ENCODE measurements around the gene PODNL1.
A peak's percentile ranks its signal among the peaks of the same experiment; 100 is the strongest.
"Not testable (repeated sequence)": the region's sequence is repeated elsewhere in the genome, so short reads cannot be mapped to it uniquely, and the experiment has no call there.

The PODNL1 gene

DNA sequence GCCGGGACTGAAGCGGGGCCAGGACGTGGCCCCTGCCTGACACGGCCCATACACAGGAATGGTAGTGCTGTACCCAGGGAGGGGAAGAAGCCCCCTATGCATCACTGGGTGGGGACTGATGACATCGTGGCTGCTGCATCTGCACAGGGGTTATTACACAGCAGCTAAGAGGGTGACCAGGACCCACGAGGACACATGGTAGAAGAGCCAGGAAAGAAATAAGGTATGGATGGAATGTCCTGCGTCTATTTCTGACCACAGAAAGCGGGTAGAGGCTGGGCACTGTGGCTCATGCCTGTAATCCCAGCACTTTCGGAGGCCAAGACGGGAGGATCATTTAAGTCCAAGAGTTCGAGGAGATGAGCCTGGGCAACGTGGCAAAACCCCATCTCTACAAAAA, 38.2 kb upstream of the PODNL1 start:
- no peak for DNase-seq
- no peak overlapping the region for H2AFZ ChIP-seq (ENCODE audit: insufficient read depth, low read length, poor library complexity)
- no peak overlapping the region for H3K4me2 ChIP-seq (ENCODE audit: low read length)
- no peak overlapping the region for H2AK5ac ChIP-seq (ENCODE audit: low read length)
- H3K18ac ChIP-seq (ENCODE audit: low read length) = no peak overlapping the region
- no peak overlapping the region for H2BK120ac ChIP-seq (ENCODE audit: insufficient read depth, low read length, poor library complexity)
- H3K79me1 ChIP-seq (ENCODE audit: low read length) = peaks cover 4% of the 10 kb centered on the region
- H4K8ac ChIP-seq (ENCODE audit: low read depth, low read length) = no peak overlapping the region
- H3K23ac ChIP-seq (ENCODE audit: low read length) = no peak overlapping the region
- peaks cover 2% of the 10 kb centered on the region for H3K79me2 ChIP-seq (ENCODE audit: control insufficient read depth, insufficient read depth, low read length, poor library complexity)
- H3K9me3 ChIP-seq (ENCODE audit: insufficient read depth, low read depth, low read length) = peaks cover 2% of the 10 kb centered on the region
- H2BK5ac ChIP-seq (ENCODE audit: low read depth, low read length, poor library complexity) = no peak overlapping the region
- H3K14ac ChIP-seq (ENCODE audit: low read length) = no peak overlapping the region
- H3K9ac ChIP-seq (ENCODE audit: low read length) = no peak overlapping the region
- H3K4me3 ChIP-seq (ENCODE audit: low read depth, low read length) = no peak overlapping the region
- H2BK12ac ChIP-seq (ENCODE audit: low read length) = no peak overlapping the region
- H4K12ac ChIP-seq (ENCODE audit: low read depth, low read length) = no peak overlapping the region
- no peak overlapping the region for H4K91ac ChIP-seq (ENCODE audit: low read depth, low read length)
- H3K27me3 ChIP-seq (ENCODE audit: insufficient read depth, low read length) = no peaks in the 10 kb centered on the region
- peaks cover 13 to 24% of the 10 kb centered on the region in 2 experiments for H3K4me1 ChIP-seq (ENCODE audit: control insufficient read depth in 1 of 2, insufficient read depth in 2 of 2, low read length in 2 of 2)
- H3K4ac ChIP-seq (ENCODE audit: low read depth, low read length) = no peak overlapping the region
- WGBS (ENCODE audit: extremely low coverage, insufficient coverage, insufficient read length) = no CpG with 5 or more reads among the region's 12 CpGs
- H3K27ac ChIP-seq (ENCODE audit: low read depth, low read length) = no peak overlapping the region
- H3K36me3 ChIP-seq (ENCODE audit: control insufficient read depth in 1 of 2, insufficient read depth in 2 of 2, low read length in 2 of 2) = peaks cover 26 to 33% of the 10 kb centered on the region in 2 experiments

DNA sequence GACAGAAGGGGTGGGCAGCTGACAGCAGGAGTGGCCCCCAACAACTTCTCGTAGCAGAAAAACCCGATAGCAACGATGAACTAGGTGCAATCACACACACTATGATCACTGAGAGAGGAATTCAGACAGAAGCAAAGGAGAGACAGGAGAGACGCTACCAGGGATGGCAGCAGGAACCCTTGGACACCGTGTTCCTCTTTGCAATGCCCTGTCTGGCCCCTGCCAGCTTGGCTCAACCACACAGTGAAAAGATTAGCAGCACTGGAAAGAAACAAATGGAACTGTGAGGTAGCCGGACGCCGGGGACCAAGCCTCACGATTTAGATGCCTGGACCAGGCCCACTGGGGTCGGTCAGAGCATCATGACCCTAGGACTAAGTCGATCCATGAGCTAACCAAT, 37.7 kb upstream of the PODNL1 start:
- Histone ChIP-seq H3K9ac (ENCODE audit: low read length) (no peak overlapping the region), H4K91ac (ENCODE audit: low read depth, low read length) (no peak overlapping the region), H2AFZ (ENCODE audit: insufficient read depth, low read length, poor library complexity) (no peak overlapping the region), H2BK12ac (ENCODE audit: low read length) (no peak overlapping the region), H3K79me1 (ENCODE audit: low read length) (peaks cover 4% of the 10 kb centered on the region), H2BK5ac (ENCODE audit: low read depth, low read length, poor library complexity) (no peak overlapping the region), H3K4ac (ENCODE audit: low read depth, low read length) (no peak overlapping the region), H2BK120ac (ENCODE audit: insufficient read depth, low read length, poor library complexity) (no peak overlapping the region), H3K9me3 (ENCODE audit: insufficient read depth, low read depth, low read length) (peaks cover under 1% of the 10 kb centered on the region), H3K36me3 (ENCODE audit: control insufficient read depth in 1 of 2, insufficient read depth in 2 of 2, low read length in 2 of 2) (peaks cover 29 to 33% of the 10 kb centered on the region in 2 experiments), H3K4me1 (ENCODE audit: control insufficient read depth in 1 of 2, insufficient read depth in 2 of 2, low read length in 2 of 2) (peaks cover 13 to 21% of the 10 kb centered on the region in 2 experiments), H3K79me2 (ENCODE audit: control insufficient read depth, insufficient read depth, low read length, poor library complexity) (peaks cover 2% of the 10 kb centered on the region), H3K23ac (ENCODE audit: low read length) (no peak overlapping the region), H3K4me3 (ENCODE audit: low read depth, low read length) (no peak overlapping the region), H4K12ac (ENCODE audit: low read depth, low read length) (no peak overlapping the region), H3K27me3 (ENCODE audit: insufficient read depth, low read length) (no peaks in the 10 kb centered on the region), H2AK5ac (ENCODE audit: low read length) (no peak overlapping the region), H3K4me2 (ENCODE audit: low read length) (no peak overlapping the region), H3K18ac (ENCODE audit: low read length) (no peak overlapping the region), H3K27ac (ENCODE audit: low read depth, low read length) (no peak overlapping the region), H3K14ac (ENCODE audit: low read length) (no peak overlapping the region), H4K8ac (ENCODE audit: low read depth, low read length) (no peak overlapping the region)
- WGBS (ENCODE audit: extremely low coverage, insufficient coverage, insufficient read length) = no CpG with 5 or more reads among the region's 11 CpGs
- DNase-seq = no peak

DNA sequence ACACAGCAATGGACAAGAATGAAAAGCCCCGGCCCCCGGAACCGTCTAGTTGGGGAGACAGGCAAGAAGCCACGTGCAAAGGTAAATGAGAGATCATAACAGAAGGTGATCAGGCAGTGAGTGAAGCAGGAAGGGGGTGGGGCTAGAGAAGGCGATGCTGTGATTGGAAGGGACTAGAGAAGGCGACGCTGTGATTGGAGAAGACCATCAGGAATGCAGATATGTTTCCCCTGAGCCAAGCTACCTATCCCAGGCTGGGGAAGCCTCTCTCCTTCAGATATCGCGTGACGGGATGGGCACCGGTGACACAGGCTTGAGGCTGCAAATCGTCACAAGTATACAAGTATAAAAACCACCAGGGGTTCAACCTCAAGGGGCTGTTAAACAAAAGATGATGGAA, 35.9 kb upstream of the PODNL1 start:
- Histone ChIP-seq H3K18ac (ENCODE audit: low read length) (no peak overlapping the region), H3K79me2 (ENCODE audit: control insufficient read depth, insufficient read depth, low read length, poor library complexity) (peaks cover 2% of the 10 kb centered on the region), H3K4me1 (ENCODE audit: control insufficient read depth in 1 of 2, insufficient read depth in 2 of 2, low read length in 2 of 2) (peaks cover 6 to 12% of the 10 kb centered on the region in 2 experiments), H3K27ac (ENCODE audit: low read depth, low read length) (no peak overlapping the region), H3K4me2 (ENCODE audit: low read length) (peak overlapping the region; percentile 15), H2BK12ac (ENCODE audit: low read length) (no peak overlapping the region), H3K4me3 (ENCODE audit: low read depth, low read length) (no peak overlapping the region), H2BK120ac (ENCODE audit: insufficient read depth, low read length, poor library complexity) (no peak overlapping the region), H3K79me1 (ENCODE audit: low read length) (peaks cover 4% of the 10 kb centered on the region), H3K36me3 (ENCODE audit: control insufficient read depth in 1 of 2, insufficient read depth in 2 of 2, low read length in 2 of 2) (peaks cover 39 to 40% of the 10 kb centered on the region in 2 experiments), H3K27me3 (ENCODE audit: insufficient read depth, low read length) (no peaks in the 10 kb centered on the region), H3K14ac (ENCODE audit: low read length) (no peak overlapping the region), H2AK5ac (ENCODE audit: low read length) (no peak overlapping the region), H3K23ac (ENCODE audit: low read length) (no peak overlapping the region), H3K4ac (ENCODE audit: low read depth, low read length) (no peak overlapping the region), H3K9me3 (ENCODE audit: insufficient read depth, low read depth, low read length) (no peaks in the 10 kb centered on the region), H4K91ac (ENCODE audit: low read depth, low read length) (no peak overlapping the region), H2AFZ (ENCODE audit: insufficient read depth, low read length, poor library complexity) (no peak overlapping the region), H2BK5ac (ENCODE audit: low read depth, low read length, poor library complexity) (no peak overlapping the region), H3K9ac (ENCODE audit: low read length) (no peak overlapping the region), H4K8ac (ENCODE audit: low read depth, low read length) (no peak overlapping the region), H4K12ac (ENCODE audit: low read depth, low read length) (no peak overlapping the region)
- WGBS (ENCODE audit: extremely low coverage, insufficient coverage, insufficient read length) = no CpG with 5 or more reads among the region's 12 CpGs
- DNase-seq = peak; percentile 27 to 50

DNA sequence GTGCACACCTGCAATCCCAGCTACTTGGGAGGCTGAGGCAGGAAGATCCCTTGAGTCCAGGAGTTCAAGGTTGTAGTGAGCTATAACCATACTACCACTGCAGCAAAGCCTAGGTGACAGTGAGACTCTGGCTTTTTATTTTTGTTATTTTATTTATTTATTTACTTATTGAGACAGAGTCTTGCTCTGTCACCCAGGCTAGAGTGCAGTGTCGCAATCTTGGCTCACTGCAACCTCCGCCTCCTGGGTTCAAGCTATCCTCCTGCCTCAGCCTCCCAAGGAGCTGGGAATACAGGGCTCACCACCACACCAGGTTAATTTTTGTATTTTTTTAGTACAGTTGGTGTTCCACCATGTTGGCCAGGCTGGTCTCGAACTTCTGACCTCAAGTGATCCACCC, 35.3 kb upstream of the PODNL1 start:
- H3K79me2 ChIP-seq (ENCODE audit: control insufficient read depth, insufficient read depth, low read length, poor library complexity); DNase-seq; H3K27me3 ChIP-seq (ENCODE audit: insufficient read depth, low read length); H3K4ac ChIP-seq (ENCODE audit: low read depth, low read length); H3K4me2 ChIP-seq (ENCODE audit: low read length); H4K8ac ChIP-seq (ENCODE audit: low read depth, low read length); H3K79me1 ChIP-seq (ENCODE audit: low read length); H3K9ac ChIP-seq (ENCODE audit: low read length); H3K14ac ChIP-seq (ENCODE audit: low read length); H3K4me1 ChIP-seq (ENCODE audit: control insufficient read depth in 1 of 2, insufficient read depth in 2 of 2, low read length in 2 of 2); H2AK5ac ChIP-seq (ENCODE audit: low read length); H2AFZ ChIP-seq (ENCODE audit: insufficient read depth, low read length, poor library complexity); H2BK120ac ChIP-seq (ENCODE audit: insufficient read depth, low read length, poor library complexity); H4K12ac ChIP-seq (ENCODE audit: low read depth, low read length); H3K23ac ChIP-seq (ENCODE audit: low read length); H3K9me3 ChIP-seq (ENCODE audit: insufficient read depth, low read depth, low read length); H3K18ac ChIP-seq (ENCODE audit: low read length); H3K4me3 ChIP-seq (ENCODE audit: low read depth, low read length); H4K91ac ChIP-seq (ENCODE audit: low read depth, low read length); H3K27ac ChIP-seq (ENCODE audit: low read depth, low read length); H2BK12ac ChIP-seq (ENCODE audit: low read length); H2BK5ac ChIP-seq (ENCODE audit: low read depth, low read length, poor library complexity): not testable (repeated sequence)
- WGBS (ENCODE audit: extremely low coverage, insufficient coverage, insufficient read length) = no CpG with 5 or more reads among the region's 3 CpGs
- peaks cover 45 to 46% of the 10 kb centered on the region in 2 experiments for H3K36me3 ChIP-seq (ENCODE audit: control insufficient read depth in 1 of 2, insufficient read depth in 2 of 2, low read length in 2 of 2)
